GM23338 (cell line): ENCODE measurements around the gene CDC27. TPM values are rescaled to one million over a fixed set of nuclear protein-coding genes. Genes with fewer than 3 reads are reported as not detected.

Experiments used
- ATAC-seq: fragments of 200-7000 bp; cut with Tn5 transposase; 3 replicates; pipeline ENCODE4 v1.9.1; 2020
- DNase-seq: peaks from one replicate; pipeline ENCODE4 v3.0.0-alpha.2; 2015; ENCODE audit warnings: low spot score
- H2AFZ ChIP-seq: fragments of 200-600 bp; sonication (generic); 2 replicates; pipeline ENCODE4 v1.8.0; 2016; ENCODE audit warnings: antibody characterized with exemption, mild to moderate bottlenecking, moderate library complexity
- H3F3A ChIP-seq: fragments of 200-600 bp; sonication (generic); replicated peaks from 2 replicates; pipeline ENCODE4 v1.8.0; 2017; ENCODE audit warnings: antibody characterized with exemption, mixed run types, low read depth
- H3K27ac ChIP-seq: fragments of 200-600 bp; sonication (generic); 2 replicates; pipeline ENCODE4 v1.6.1; 2016; ENCODE audit warnings: low read depth
- H3K27me3 ChIP-seq: fragments of 200-600 bp; sonication (generic); 2 replicates; pipeline ENCODE4 v1.8.0; 2016; ENCODE audit warnings: mild to moderate bottlenecking, mixed run types, moderate library complexity; ENCODE audit not compliant: insufficient read depth
- H3K36me3 ChIP-seq: fragments of 200-600 bp; sonication (generic); 2 replicates; pipeline ENCODE4 v1.8.0; 2016; ENCODE audit warnings: mild to moderate bottlenecking; ENCODE audit not compliant: insufficient read depth
- H3K4me1 ChIP-seq: fragments of 200-600 bp; sonication (generic); 2 replicates; pipeline ENCODE4 v1.8.0; 2016; ENCODE audit warnings: mild to moderate bottlenecking, moderate library complexity; ENCODE audit not compliant: insufficient read depth
- H3K4me2 ChIP-seq: fragments of 200-600 bp; sonication (generic); 2 replicates; pipeline ENCODE4 v1.7.1; 2017; ENCODE audit warnings: mixed run types
- H3K4me3 ChIP-seq: fragments of 200-600 bp; sonication (generic); 2 replicates; pipeline ENCODE4 v1.6.1; 2016; ENCODE audit warnings: mixed run types
- H3K79me2 ChIP-seq: fragments of 200-600 bp; sonication (generic); replicated peaks from 2 replicates; pipeline ENCODE4 v1.8.0; 2017; ENCODE audit warnings: mild to moderate bottlenecking; ENCODE audit not compliant: insufficient read depth
- H3K9me2 ChIP-seq: fragments of 200-600 bp; sonication (generic); 2 replicates; pipeline ENCODE4 v1.8.0; 2017; ENCODE audit not compliant: insufficient read depth
- H4K20me1 ChIP-seq: fragments of 200-600 bp; sonication (generic); replicated peaks from 2 replicates; pipeline ENCODE4 v1.8.0; 2017; ENCODE audit warnings: mild to moderate bottlenecking; ENCODE audit not compliant: insufficient read depth
- H3K27ac Mint-ChIP-seq: 2 replicates; pipeline ENCODE4 v1.8.0; 2020; ENCODE audit warnings: inconsistent platforms, mild to moderate bottlenecking, moderate library complexity, mixed read lengths
- H3K27me3 Mint-ChIP-seq: 3 replicates; pipeline ENCODE4 v1.8.0; 2022; ENCODE audit warnings: low read depth, mild to moderate bottlenecking, moderate library complexity, mixed read lengths, inconsistent platforms; ENCODE audit not compliant: insufficient read depth, poor library complexity
- H3K36me3 Mint-ChIP-seq: 3 replicates; pipeline ENCODE4 v1.8.0; 2021; ENCODE audit warnings: low read depth, mild to moderate bottlenecking, inconsistent platforms, moderate library complexity, mixed read lengths
- H3K4me1 Mint-ChIP-seq: 3 replicates; pipeline ENCODE4 v1.8.0; 2020; ENCODE audit warnings: mild to moderate bottlenecking, inconsistent platforms, mixed read lengths
- H3K4me3 Mint-ChIP-seq: 3 replicates; pipeline ENCODE4 v1.8.0; 2021; ENCODE audit warnings: moderate library complexity, mild to moderate bottlenecking, inconsistent platforms, mixed read lengths
- H3K9me3 Mint-ChIP-seq: 3 replicates; pipeline ENCODE4 v1.8.0; 2020; ENCODE audit warnings: moderate library complexity, mild to moderate bottlenecking, inconsistent platforms, mixed read lengths
- EZH2 ChIP-seq: fragments of 200-600 bp; sonication (generic); IDR thresholded peaks from one replicate; pipeline ENCODE4 v1.8.0; 2017; ENCODE audit warnings: antibody characterized with exemption, mild to moderate bottlenecking, low read depth; ENCODE audit not compliant: unreplicated experiment
- EZH2phosphoT487 ChIP-seq: fragments of 200-600 bp; sonication (generic); IDR thresholded peaks from one replicate; pipeline ENCODE4 v1.8.1; 2018; ENCODE audit warnings: antibody characterized with exemption; ENCODE audit not compliant: unreplicated experiment
- JUNB ChIP-seq: IDR thresholded peaks from one replicate; pipeline ENCODE4 v1.6.1; 2016; ENCODE audit warnings: antibody characterized with exemption; ENCODE audit not compliant: unreplicated experiment
- POLR2AphosphoS5 ChIP-seq: IDR thresholded peaks from 2 replicates; pipeline ENCODE4 v1.6.1; 2016; ENCODE audit warnings: antibody characterized with exemption, low read depth
- REST ChIP-seq: IDR thresholded peaks from one replicate; pipeline ENCODE4 v1.6.1; 2018; ENCODE audit warnings: antibody characterized with exemption; ENCODE audit not compliant: unreplicated experiment
- STAT1 ChIP-seq: IDR thresholded peaks from one replicate; pipeline ENCODE4 v1.6.1; 2016; ENCODE audit warnings: antibody characterized with exemption; ENCODE audit not compliant: unreplicated experiment
- ZNF114 ChIP-seq: fragments of 250-450 bp; sonication (Bioruptor Pico); IDR thresholded peaks from 2 replicates; pipeline ENCODE4 v1.5.0; 2020; ENCODE audit warnings: mild to moderate bottlenecking, moderate library complexity
- ZNF331 ChIP-seq: fragments of 250-450 bp; sonication (Bioruptor Pico); IDR thresholded peaks from 2 replicates; pipeline ENCODE4 v1.5.0; 2020; ENCODE audit warnings: low read depth, mild to moderate bottlenecking, moderate library complexity
- polyA plus RNA-seq: library from polyadenylated mRNA; unstranded; fragments of >200 nt; fragmentation: Nextera tagmentation; extraction: Ambion mirVana; gene quantifications from 2 replicates; pipeline ENCODE4 v1.2.1, GENCODE V29; 2016
- total RNA-seq: library from RNA; depleted of rRNA; stranded (reverse); fragments of >200 nt; shearing (Covaris generic); gene quantifications from 2 replicates; pipeline ENCODE4 v1.2.3, GENCODE V29; 2014
- TF ChIP-seq, protein P1 (sequence below): IDR thresholded peaks from 2 replicates; pipeline ENCODE4 v1.6.1; 2016; ENCODE audit warnings: antibody characterized with exemption
- TF ChIP-seq, protein P2 (sequence below), 2 experiments: fragments of 200-600 bp in 1 of 2; sonication (generic) in 1 of 2; conservative IDR thresholded peaks; 2 replicates each; pipeline versions ENCODE4 v1.5.1 to v1.6.1; 2016 to 2017; ENCODE audit warnings: antibody characterized with exemption in 2 of 2, low read depth in 2 of 2, mild to moderate bottlenecking in 2 of 2, moderate library complexity in 1 of 2

Gene CDC27
- total and polyA plus RNA-seq, 2 experiments from 2014 or later: 49.7 to 85.5 TPM

- TF ChIP-seq, protein P1, sequence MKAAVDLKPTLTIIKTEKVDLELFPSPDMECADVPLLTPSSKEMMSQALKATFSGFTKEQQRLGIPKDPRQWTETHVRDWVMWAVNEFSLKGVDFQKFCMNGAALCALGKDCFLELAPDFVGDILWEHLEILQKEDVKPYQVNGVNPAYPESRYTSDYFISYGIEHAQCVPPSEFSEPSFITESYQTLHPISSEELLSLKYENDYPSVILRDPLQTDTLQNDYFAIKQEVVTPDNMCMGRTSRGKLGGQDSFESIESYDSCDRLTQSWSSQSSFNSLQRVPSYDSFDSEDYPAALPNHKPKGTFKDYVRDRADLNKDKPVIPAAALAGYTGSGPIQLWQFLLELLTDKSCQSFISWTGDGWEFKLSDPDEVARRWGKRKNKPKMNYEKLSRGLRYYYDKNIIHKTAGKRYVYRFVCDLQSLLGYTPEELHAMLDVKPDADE: no peak
Observed at GRCh38 chr17:47190243-47190642, 1.1 kb upstream of the CDC27 start (continued).

DNA sequence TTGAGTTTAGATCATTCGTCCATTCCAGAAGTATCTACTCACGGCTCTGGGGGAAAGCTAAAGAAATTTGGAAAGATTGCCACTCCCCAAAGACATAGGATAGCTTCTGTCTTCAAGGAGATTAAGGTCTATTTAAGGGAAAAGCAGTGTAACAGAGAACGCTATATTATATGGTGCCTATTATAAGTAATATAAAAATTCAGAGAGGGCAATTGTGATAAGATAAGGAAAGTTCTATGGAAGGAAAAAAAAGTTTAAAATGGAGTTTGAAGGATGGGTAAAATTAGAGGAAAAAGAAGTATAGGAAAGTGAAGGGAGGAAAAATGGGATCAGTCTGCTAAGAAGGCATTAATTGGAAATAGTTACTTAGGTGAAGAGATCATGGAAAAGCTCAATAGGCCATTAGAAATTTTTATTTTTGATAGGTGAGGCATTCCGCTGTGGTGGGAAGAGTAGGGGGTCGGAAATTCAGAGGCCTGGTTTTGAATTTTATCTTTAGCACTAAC is 690 bp upstream of the CDC27 start:
- Histone ChIP-seq H3K9me2 (no peaks in the 10 kb centered on the region), H3K36me3 (no peaks in the 10 kb centered on the region), H4K20me1 (peaks cover 20% of the 10 kb centered on the region; the same call in 1 of the 2 replicates), H3K4me1 (peaks cover 10% of the 10 kb centered on the region), H3K79me2 (peaks cover 39% of the 10 kb centered on the region), H3K4me3 (peak overlapping the region; percentile 95), H3F3A (no peaks in the 10 kb centered on the region), H3K27ac (no peak overlapping the region), H3K4me2 (peak overlapping the region; percentile 72), H3K27me3 (no peaks in the 10 kb centered on the region), H2AFZ (peak overlapping the region; percentile 77)
- no peak for DNase-seq
- ATAC-seq: peak; percentile 2; the same call in 1 of the 3 replicates
- no peaks in the 10 kb centered on the region for H3K36me3 Mint-ChIP-seq
- H3K27ac Mint-ChIP-seq: peak overlapping the region; percentile 84
- peaks cover 11% of the 10 kb centered on the region; the same call in 2 of the 3 replicates for H3K4me1 Mint-ChIP-seq
- H3K4me3 Mint-ChIP-seq: peak overlapping the region; percentile 99
- TF ChIP-seq EZH2 (no peak), ZNF114 (no peak)
- peaks cover 3% of the 10 kb centered on the region for H3K27me3 Mint-ChIP-seq
- no peaks in the 10 kb centered on the region; the same call in 2 of the 3 replicates for H3K9me3 Mint-ChIP-seq

GRCh38 chr17:47188271-47188875 is 722 bp downstream of the CDC27 start:
- peak overlapping the region; percentile 99 for H3K4me3 Mint-ChIP-seq
- peak; percentile 6 for ATAC-seq
- peak overlapping the region; percentile 74 for H3K27ac ChIP-seq
- H4K20me1 ChIP-seq: peaks cover 29% of the 10 kb centered on the region
- H3K79me2 ChIP-seq: peaks cover 53% of the 10 kb centered on the region
- no peaks in the 10 kb centered on the region for H3F3A ChIP-seq
- no peaks in the 10 kb centered on the region for H3K9me2 ChIP-seq
- peaks cover 12% of the 10 kb centered on the region for H3K4me1 ChIP-seq
- no peaks in the 10 kb centered on the region for H3K36me3 ChIP-seq
- H3K36me3 Mint-ChIP-seq: no peaks in the 10 kb centered on the region
- peak overlapping the region; percentile 86 for H2AFZ ChIP-seq
- peak overlapping the region; percentile 97 for H3K27ac Mint-ChIP-seq
- no peaks in the 10 kb centered on the region for H3K27me3 ChIP-seq
- peak; percentile 16 for DNase-seq
- peak overlapping the region; percentile 95 for H3K4me3 ChIP-seq
- H3K9me3 Mint-ChIP-seq: no peaks in the 10 kb centered on the region
- H3K27me3 Mint-ChIP-seq: peaks cover 3% of the 10 kb centered on the region
- peak overlapping the region; percentile 85 for H3K4me2 ChIP-seq
- peaks cover 21% of the 10 kb centered on the region; the same call in 2 of the 3 replicates for H3K4me1 Mint-ChIP-seq
- TF ChIP-seq, protein P1: no peak
- TF ChIP-seq EZH2phosphoT487: no peak
- TF ChIP-seq EZH2: no peak
- no peak for TF ChIP-seq REST
- TF ChIP-seq JUNB: no peak
- no peak for TF ChIP-seq STAT1
- TF ChIP-seq, protein P2, sequence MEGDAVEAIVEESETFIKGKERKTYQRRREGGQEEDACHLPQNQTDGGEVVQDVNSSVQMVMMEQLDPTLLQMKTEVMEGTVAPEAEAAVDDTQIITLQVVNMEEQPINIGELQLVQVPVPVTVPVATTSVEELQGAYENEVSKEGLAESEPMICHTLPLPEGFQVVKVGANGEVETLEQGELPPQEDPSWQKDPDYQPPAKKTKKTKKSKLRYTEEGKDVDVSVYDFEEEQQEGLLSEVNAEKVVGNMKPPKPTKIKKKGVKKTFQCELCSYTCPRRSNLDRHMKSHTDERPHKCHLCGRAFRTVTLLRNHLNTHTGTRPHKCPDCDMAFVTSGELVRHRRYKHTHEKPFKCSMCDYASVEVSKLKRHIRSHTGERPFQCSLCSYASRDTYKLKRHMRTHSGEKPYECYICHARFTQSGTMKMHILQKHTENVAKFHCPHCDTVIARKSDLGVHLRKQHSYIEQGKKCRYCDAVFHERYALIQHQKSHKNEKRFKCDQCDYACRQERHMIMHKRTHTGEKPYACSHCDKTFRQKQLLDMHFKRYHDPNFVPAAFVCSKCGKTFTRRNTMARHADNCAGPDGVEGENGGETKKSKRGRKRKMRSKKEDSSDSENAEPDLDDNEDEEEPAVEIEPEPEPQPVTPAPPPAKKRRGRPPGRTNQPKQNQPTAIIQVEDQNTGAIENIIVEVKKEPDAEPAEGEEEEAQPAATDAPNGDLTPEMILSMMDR (conservative IDR thresholded peaks at IDR 0.05; ENCODE audit: low read depth in 2 of 2): no peak
- no peak for TF ChIP-seq ZNF331 (CRISPR knock-in tag)
- TF ChIP-seq ZNF114: no peak
- no peak for TF ChIP-seq POLR2AphosphoS5
